ENCODE measurements around the gene PLXNA1. TPM values are rescaled to one million over a fixed set of nuclear protein-coding genes. Genes with fewer than 3 reads are reported as not detected.

PLXNA1 gene
- total RNA-seq, 1 experiment from 2014 or later = 30.3 TPM

GRCh38 chr3:127030508-127031412 lies 47.8 kb downstream of the PLXNA1 start:
- no peak overlapping the region for H3K27ac ChIP-seq (ENCODE audit: low read depth, low read length)
- H3K79me2 ChIP-seq (ENCODE audit: insufficient read depth, low read length) = no peaks in the 10 kb centered on the region
- ChIA-PET POLR2A (no interaction called here), RAD21 (ENCODE audit: low non-redundant PET in 1 of 2, low total read pairs in 2 of 2, uncharacterized antibody in 2 of 2, unreplicated experiment in 2 of 2) (no interaction called here), CTCF (no interaction called here)
- H2AFZ ChIP-seq (ENCODE audit: low read depth, low read length, poor library complexity, severe bottlenecking) = no peak overlapping the region
- no peaks in the 10 kb centered on the region for H3K9me3 ChIP-seq (ENCODE audit: control insufficient read depth in 1 of 2, insufficient read depth in 1 of 2, low read depth in 1 of 2, low read length in 2 of 2)
- no peak for DNase-seq (ENCODE audit: low read depth, low spot score)
- H3K4me1 ChIP-seq (ENCODE audit: control insufficient read depth in 1 of 2, insufficient read depth in 2 of 2, low read length in 2 of 2) = peaks cover 7 to 11% of the 10 kb centered on the region in 2 experiments
- H3K9me2 ChIP-seq (ENCODE audit: insufficient read depth) = no peaks in the 10 kb centered on the region
- peaks cover 3 to 7% of the 10 kb centered on the region in 2 experiments; a peak in 2 of 4 replicates for H3K36me3 ChIP-seq (ENCODE audit: control insufficient read depth in 1 of 2, insufficient read depth in 2 of 2, low read length in 2 of 2)
- ATAC-seq = no peak
- intact Hi-C loops (cut with micrococcal nuclease) = no loop called here
- no peak overlapping the region for H3K4me3 ChIP-seq (replicated peaks in 1 of 2; ENCODE audit: low read depth in 1 of 2, low read length in 2 of 2)
- no peaks in the 10 kb centered on the region for H3K27me3 ChIP-seq (ENCODE audit: insufficient read depth, low read length)
- BruUV-seq (replicated peaks) = no TSS peak
- H3K9ac ChIP-seq (ENCODE audit: low read length) = no peak overlapping the region
- no peak for TF ChIP-seq YY1 (IDR thresholded peaks at IDR 0.05; ENCODE audit: extremely low read depth, insufficient replicate concordance, low read depth, low read length)
- TF ChIP-seq SRF (IDR thresholded peaks at IDR 0.05; ENCODE audit: low read depth) = no peak
- no peak for TF ChIP-seq FOSL1 (IDR thresholded peaks at IDR 0.05; ENCODE audit: low read depth)
- no peak for TF ChIP-seq ZNF274 (IDR thresholded peaks at IDR 0.05; ENCODE audit: low read depth, low read length)
- no peak for TF ChIP-seq RAD21 (IDR thresholded peaks at IDR 0.05; ENCODE audit: low read depth)
- TF ChIP-seq POLR2AphosphoS5 (IDR thresholded peaks at IDR 0.05; ENCODE audit: low read depth, low read length) = no peak
- no peak for TF ChIP-seq ZFX (IDR thresholded peaks at IDR 0.05)
- no peak for TF ChIP-seq CBX3 (IDR thresholded peaks at IDR 0.05; ENCODE audit: low read depth)
- TF ChIP-seq CTCF (IDR thresholded peaks at IDR 0.05 in 2 of 3, conservative IDR thresholded peaks at IDR 0.05 in 1 of 3; ENCODE audit: borderline replicate concordance in 1 of 3, insufficient read depth in 1 of 3, low read depth in 2 of 3, low read length in 2 of 3) = no peak
- no peak for TF ChIP-seq REST (IDR thresholded peaks at IDR 0.05; ENCODE audit: low read depth)
- TF ChIP-seq EGR1 (IDR thresholded peaks at IDR 0.05; ENCODE audit: low read depth) = no peak
- no peak for TF ChIP-seq CEBPB (IDR thresholded peaks at IDR 0.05; ENCODE audit: low read depth)
- no peak for TF ChIP-seq ELF1 (IDR thresholded peaks at IDR 0.05; ENCODE audit: borderline replicate concordance, low read depth)
- TF ChIP-seq ATF3 (IDR thresholded peaks at IDR 0.05) = no peak
- TF ChIP-seq EZH2 (IDR thresholded peaks at IDR 0.05) = no peak
- TF ChIP-seq JUND (IDR thresholded peaks at IDR 0.05) = no peak
- no peak for TF ChIP-seq MAX (IDR thresholded peaks at IDR 0.05)
- no peak for TF ChIP-seq TCF7L2 (IDR thresholded peaks at IDR 0.05; ENCODE audit: borderline replicate concordance, extremely low read depth, insufficient read depth, insufficient read length)
- no peaks in the 10 kb centered on the region for H4K20me1 ChIP-seq (ENCODE audit: insufficient read depth)
- no peak overlapping the region for H3K4me2 ChIP-seq (ENCODE audit: low read length)
